ENCODE measurements around the gene CLIC4. TPM values are rescaled to one million over a fixed set of nuclear protein-coding genes. Genes with fewer than 3 reads are reported as not detected.

CLIC4 gene
- total and polyA plus RNA-seq, 4 donors, result 15.0 to 40.7 (median 28.4) TPM

GRCh38 chr1:24751833-24752232, 6.6 kb downstream of the CLIC4 start:
- Histone ChIP-seq H3K27ac (ENCODE audit: low read depth in 1 of 2, low read length in 2 of 2) (peak overlapping the region; percentile 65 to 76), H3K4me1 (ENCODE audit: control insufficient read depth in 4 of 4, insufficient read depth in 4 of 4, low read length in 3 of 4) (peaks cover 4 to 52% (median 50%) of the 10 kb centered on the region in 4 donors), H3K36me3 (ENCODE audit: control insufficient read depth in 4 of 4, insufficient read depth in 3 of 4, low read depth in 1 of 4, low read length in 3 of 4) (peaks cover 0 to 2% (median 0%) of the 10 kb centered on the region in 4 donors), H3K27me3 (ENCODE audit: control insufficient read depth in 4 of 4, insufficient read depth in 4 of 4, low read length in 3 of 4) (no peaks in the 10 kb centered on the region), H3K9ac (ENCODE audit: low read depth in 1 of 2, low read length in 2 of 2) (no peak overlapping the region), H3K9me3 (ENCODE audit: control insufficient read depth in 4 of 4, low read length in 3 of 4) (no peaks in the 10 kb centered on the region), H3K4me3 (ENCODE audit: low read depth in 1 of 3, low read length in 3 of 3) (peak overlapping the region in 2 of 3 donors; percentile 33 to 35)
- 32% methylated on average over 1 of the region's 1 CpG for WGBS
- TF ChIP-seq TAF1 (conservative IDR thresholded peaks at IDR 0.05) (no peak), YY1 (IDR thresholded peaks at IDR 0.05) (peak; percentile 11), FOXA1 (IDR thresholded peaks at IDR 0.05) (no peak), HNF4A (conservative IDR thresholded peaks at IDR 0.05) (peak; percentile 72 to 73), SP1 (IDR thresholded peaks at IDR 0.05) (peak; percentile 16), NR2F2 (IDR thresholded peaks at IDR 0.05) (no peak), JUND (IDR thresholded peaks at IDR 0.05) (no peak), RAD21 (IDR thresholded peaks at IDR 0.05) (peak; percentile 8 to 29), ATF3 (IDR thresholded peaks at IDR 0.05) (no peak), FOXA2 (IDR thresholded peaks at IDR 0.05) (no peak), EGR1 (IDR thresholded peaks at IDR 0.05; ENCODE audit: low read depth in 2 of 2) (no peak), RXRA (IDR thresholded peaks at IDR 0.05) (peak; percentile 54 to 60), GABPA (IDR thresholded peaks at IDR 0.05 in 1 of 2, conservative IDR thresholded peaks at IDR 0.05 in 1 of 2) (no peak), HNF4G (IDR thresholded peaks at IDR 0.05) (peak; percentile 62)
- TF ChIP-seq, protein P1, sequence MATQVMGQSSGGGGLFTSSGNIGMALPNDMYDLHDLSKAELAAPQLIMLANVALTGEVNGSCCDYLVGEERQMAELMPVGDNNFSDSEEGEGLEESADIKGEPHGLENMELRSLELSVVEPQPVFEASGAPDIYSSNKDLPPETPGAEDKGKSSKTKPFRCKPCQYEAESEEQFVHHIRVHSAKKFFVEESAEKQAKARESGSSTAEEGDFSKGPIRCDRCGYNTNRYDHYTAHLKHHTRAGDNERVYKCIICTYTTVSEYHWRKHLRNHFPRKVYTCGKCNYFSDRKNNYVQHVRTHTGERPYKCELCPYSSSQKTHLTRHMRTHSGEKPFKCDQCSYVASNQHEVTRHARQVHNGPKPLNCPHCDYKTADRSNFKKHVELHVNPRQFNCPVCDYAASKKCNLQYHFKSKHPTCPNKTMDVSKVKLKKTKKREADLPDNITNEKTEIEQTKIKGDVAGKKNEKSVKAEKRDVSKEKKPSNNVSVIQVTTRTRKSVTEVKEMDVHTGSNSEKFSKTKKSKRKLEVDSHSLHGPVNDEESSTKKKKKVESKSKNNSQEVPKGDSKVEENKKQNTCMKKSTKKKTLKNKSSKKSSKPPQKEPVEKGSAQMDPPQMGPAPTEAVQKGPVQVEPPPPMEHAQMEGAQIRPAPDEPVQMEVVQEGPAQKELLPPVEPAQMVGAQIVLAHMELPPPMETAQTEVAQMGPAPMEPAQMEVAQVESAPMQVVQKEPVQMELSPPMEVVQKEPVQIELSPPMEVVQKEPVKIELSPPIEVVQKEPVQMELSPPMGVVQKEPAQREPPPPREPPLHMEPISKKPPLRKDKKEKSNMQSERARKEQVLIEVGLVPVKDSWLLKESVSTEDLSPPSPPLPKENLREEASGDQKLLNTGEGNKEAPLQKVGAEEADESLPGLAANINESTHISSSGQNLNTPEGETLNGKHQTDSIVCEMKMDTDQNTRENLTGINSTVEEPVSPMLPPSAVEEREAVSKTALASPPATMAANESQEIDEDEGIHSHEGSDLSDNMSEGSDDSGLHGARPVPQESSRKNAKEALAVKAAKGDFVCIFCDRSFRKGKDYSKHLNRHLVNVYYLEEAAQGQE (IDR thresholded peaks at IDR 0.05), result no peak
- TF ChIP-seq, protein P2, sequence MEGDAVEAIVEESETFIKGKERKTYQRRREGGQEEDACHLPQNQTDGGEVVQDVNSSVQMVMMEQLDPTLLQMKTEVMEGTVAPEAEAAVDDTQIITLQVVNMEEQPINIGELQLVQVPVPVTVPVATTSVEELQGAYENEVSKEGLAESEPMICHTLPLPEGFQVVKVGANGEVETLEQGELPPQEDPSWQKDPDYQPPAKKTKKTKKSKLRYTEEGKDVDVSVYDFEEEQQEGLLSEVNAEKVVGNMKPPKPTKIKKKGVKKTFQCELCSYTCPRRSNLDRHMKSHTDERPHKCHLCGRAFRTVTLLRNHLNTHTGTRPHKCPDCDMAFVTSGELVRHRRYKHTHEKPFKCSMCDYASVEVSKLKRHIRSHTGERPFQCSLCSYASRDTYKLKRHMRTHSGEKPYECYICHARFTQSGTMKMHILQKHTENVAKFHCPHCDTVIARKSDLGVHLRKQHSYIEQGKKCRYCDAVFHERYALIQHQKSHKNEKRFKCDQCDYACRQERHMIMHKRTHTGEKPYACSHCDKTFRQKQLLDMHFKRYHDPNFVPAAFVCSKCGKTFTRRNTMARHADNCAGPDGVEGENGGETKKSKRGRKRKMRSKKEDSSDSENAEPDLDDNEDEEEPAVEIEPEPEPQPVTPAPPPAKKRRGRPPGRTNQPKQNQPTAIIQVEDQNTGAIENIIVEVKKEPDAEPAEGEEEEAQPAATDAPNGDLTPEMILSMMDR (IDR thresholded peaks at IDR 0.05; ENCODE audit: low read depth, low read length, missing input control), result no peak
- TF ChIP-seq, protein P3, sequence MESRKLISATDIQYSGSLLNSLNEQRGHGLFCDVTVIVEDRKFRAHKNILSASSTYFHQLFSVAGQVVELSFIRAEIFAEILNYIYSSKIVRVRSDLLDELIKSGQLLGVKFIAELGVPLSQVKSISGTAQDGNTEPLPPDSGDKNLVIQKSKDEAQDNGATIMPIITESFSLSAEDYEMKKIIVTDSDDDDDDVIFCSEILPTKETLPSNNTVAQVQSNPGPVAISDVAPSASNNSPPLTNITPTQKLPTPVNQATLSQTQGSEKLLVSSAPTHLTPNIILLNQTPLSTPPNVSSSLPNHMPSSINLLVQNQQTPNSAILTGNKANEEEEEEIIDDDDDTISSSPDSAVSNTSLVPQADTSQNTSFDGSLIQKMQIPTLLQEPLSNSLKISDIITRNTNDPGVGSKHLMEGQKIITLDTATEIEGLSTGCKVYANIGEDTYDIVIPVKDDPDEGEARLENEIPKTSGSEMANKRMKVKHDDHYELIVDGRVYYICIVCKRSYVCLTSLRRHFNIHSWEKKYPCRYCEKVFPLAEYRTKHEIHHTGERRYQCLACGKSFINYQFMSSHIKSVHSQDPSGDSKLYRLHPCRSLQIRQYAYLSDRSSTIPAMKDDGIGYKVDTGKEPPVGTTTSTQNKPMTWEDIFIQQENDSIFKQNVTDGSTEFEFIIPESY (IDR thresholded peaks at IDR 0.05), result no peak
- TF ChIP-seq, protein P4, sequence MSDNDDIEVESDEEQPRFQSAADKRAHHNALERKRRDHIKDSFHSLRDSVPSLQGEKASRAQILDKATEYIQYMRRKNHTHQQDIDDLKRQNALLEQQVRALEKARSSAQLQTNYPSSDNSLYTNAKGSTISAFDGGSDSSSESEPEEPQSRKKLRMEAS (IDR thresholded peaks at IDR 0.05), result peak; percentile 15
- DNase-seq (ENCODE audit: low spot score), result no peak
